HG02588 (cell line): ENCODE results near the gene CMIP.

Source experiments
- ATAC-seq: cut with Tn5 transposase; IDR thresholded peaks from one replicate; pipeline ENCODE4 v1.9.1; 2021; ENCODE audit warnings: mild to moderate bottlenecking, moderate library complexity; ENCODE audit not compliant: unreplicated experiment

CMIP gene

GRCh38 chr16:81560979-81561657, 116.5 kb downstream of the CMIP start:
- no peak for ATAC-seq

- ATAC-seq = no peak
These were observed 117.7 kb downstream of the CMIP start for GRCh38 chr16:81562174-81562849.

- ATAC-seq = no peak
These were observed 118.3 kb downstream of the CMIP start for GRCh38 chr16:81562926-81563325.

GRCh38 chr16:81564421-81564911, 119.9 kb downstream of the CMIP start:
- ATAC-seq = no peak

GRCh38 chr16:81565321-81566028, 120.9 kb downstream of the CMIP start:
- no peak for ATAC-seq

GRCh38 chr16:81566086-81567007, 121.7 kb downstream of the CMIP start:
- ATAC-seq = no peak

- ATAC-seq = no peak
These were observed 122.5 kb downstream of the CMIP start for GRCh38 chr16:81567087-81567486.

- no peak for ATAC-seq
These were observed 123.6 kb downstream of the CMIP start for GRCh38 chr16:81567987-81568748.

GRCh38 chr16:81568749-81569087, 124.1 kb downstream of the CMIP start:
- ATAC-seq = no peak

- no peak for ATAC-seq
These were observed 124.9 kb downstream of the CMIP start for GRCh38 chr16:81569361-81570034.

GRCh38 chr16:81570151-81570846, 125.7 kb downstream of the CMIP start:
- ATAC-seq = no peak

GRCh38 chr16:81571175-81571574, 126.6 kb downstream of the CMIP start:
- ATAC-seq = no peak

GRCh38 chr16:81571592-81572385, 127.2 kb downstream of the CMIP start:
- no peak for ATAC-seq

- ATAC-seq = no peak
These were observed 128.0 kb downstream of the CMIP start for GRCh38 chr16:81572386-81573144.

- ATAC-seq = no peak
These were observed 129.0 kb downstream of the CMIP start for GRCh38 chr16:81573533-81574020.

GRCh38 chr16:81574168-81574567, 129.6 kb downstream of the CMIP start:
- no peak for ATAC-seq

GRCh38 chr16:81575307-81575706, 130.7 kb downstream of the CMIP start:
- no peak for ATAC-seq
